HG02642 (cell line): ENCODE data around the gene KRABD2.
A peak's percentile ranks its signal among the peaks of the same experiment; 100 is the strongest.
"Not testable (repeated sequence)": the region's sequence is repeated elsewhere in the genome, so short reads cannot be mapped to it uniquely, and the experiment has no call there.

ENCODE experiments used
- ATAC-seq: cut with Tn5 transposase; IDR thresholded peaks from one replicate; pipeline ENCODE4 v1.9.1; 2021; ENCODE audit warnings: mild to moderate bottlenecking; ENCODE audit not compliant: unreplicated experiment, poor library complexity

KRABD2 gene

GRCh38 chr17:8393470-8394231 is 17.1 kb upstream of the KRABD2 start:
- ATAC-seq = no peak

GRCh38 chr17:8392674-8393469 is 16.4 kb upstream of the KRABD2 start:
- ATAC-seq = no peak

- no peak for ATAC-seq
Measured at GRCh38 chr17:8392274-8392673, 15.8 kb upstream of the KRABD2 start.

GRCh38 chr17:8391711-8392110 is 15.2 kb upstream of the KRABD2 start:
- no peak for ATAC-seq

- ATAC-seq = no peak
Measured at GRCh38 chr17:8387914-8388651, 11.6 kb upstream of the KRABD2 start.

- ATAC-seq = no peak
Measured at GRCh38 chr17:8386841-8387240, 10.3 kb upstream of the KRABD2 start.

GRCh38 chr17:8384801-8385378 is 8.4 kb upstream of the KRABD2 start:
- no peak for ATAC-seq

GRCh38 chr17:8383143-8383822 is 6.8 kb upstream of the KRABD2 start, which contains the start of gene RPL26:
RPL26 (minus strand) TSS chr17:8383193; CDS start chr17:8382310, 883 bp downstream.
- peak; percentile 88 for ATAC-seq

- ATAC-seq = no peak
Measured at GRCh38 chr17:8382880-8383142, 6.3 kb upstream of the KRABD2 start.

GRCh38 chr17:8382052-8382879 is 5.8 kb upstream of the KRABD2 start:
- no peak for ATAC-seq

GRCh38 chr17:8380049-8380448 is 3.5 kb upstream of the KRABD2 start:
- ATAC-seq = no peak

- not testable (repeated sequence) for ATAC-seq
Measured at GRCh38 chr17:8378117-8378516, 1.6 kb upstream of the KRABD2 start.

- ATAC-seq = no peak
Measured at GRCh38 chr17:8377422-8377821, 918 bp upstream of the KRABD2 start.

GRCh38 chr17:8375738-8376259 is 705 bp downstream of the KRABD2 start:
- ATAC-seq = no peak

GRCh38 chr17:8373856-8374255 is 2.6 kb downstream of the KRABD2 start:
- not testable (repeated sequence) for ATAC-seq

- ATAC-seq = no peak
Measured at GRCh38 chr17:8372422-8372821, 4.1 kb downstream of the KRABD2 start.

- ATAC-seq = no peak
Measured at GRCh38 chr17:8371786-8372185, 4.7 kb downstream of the KRABD2 start.

GRCh38 chr17:8369944-8370343 is 6.6 kb downstream of the KRABD2 start:
- ATAC-seq = no peak

- ATAC-seq = no peak
Measured at GRCh38 chr17:8368193-8368592, 8.3 kb downstream of the KRABD2 start.
